MCF 10A (cell line): Measurements from ENCODE around the gene STK4. TPM values are rescaled to one million over a fixed set of nuclear protein-coding genes. Genes with fewer than 3 reads are reported as not detected.
"Not testable (repeated sequence)": the region's sequence is repeated elsewhere in the genome, so short reads cannot be mapped to it uniquely, and the experiment has no call there.

Experiments
- BruUV-seq: library from RNA; stranded (reverse); fragments of 400-500 nt; replicated peaks from 2 replicates; lab custom pipeline; 2021; lab: Mats Ljungman, UMichigan
- CTCF ChIA-PET: fragments of 300-600 bp; sonication (Branson Sonifier 250); formaldehyde crosslinking; extraction: SDS; loops from one replicate; lab custom pipeline; 2021; ENCODE audit warnings: antibody characterized with exemption, inconsistent platforms; lab: Yijun Ruan, JAX
- POLR2A ChIA-PET: fragments of 300-600, 350-650 bp; sonication (Branson Sonifier 250); formaldehyde crosslinking; extraction: SDS; loops from one replicate; lab custom pipeline; 2020; ENCODE audit warnings: antibody characterized with exemption, inconsistent platforms; lab: Yijun Ruan, JAX
- DNase-seq: peaks from one replicate; pipeline ENCODE4 v3.0.0-alpha.2; 2018; ENCODE audit not compliant: unreplicated experiment
- H3K27ac Mint-ChIP-seq: one replicate; pipeline ENCODE4 v1.8.0; 2022; ENCODE audit warnings: mild to moderate bottlenecking, low read depth, mixed read lengths; ENCODE audit not compliant: unreplicated experiment
- H3K27me3 Mint-ChIP-seq: one replicate; pipeline ENCODE4 v1.8.0; 2022; ENCODE audit warnings: mixed read lengths; ENCODE audit not compliant: insufficient read depth, unreplicated experiment
- H3K36me3 Mint-ChIP-seq: one replicate; pipeline ENCODE4 v1.8.0; 2022; ENCODE audit warnings: mild to moderate bottlenecking, moderate library complexity, mixed read lengths; ENCODE audit not compliant: insufficient read depth, unreplicated experiment
- H3K4me1 Mint-ChIP-seq: one replicate; pipeline ENCODE4 v1.8.0; 2022; ENCODE audit warnings: mixed read lengths; ENCODE audit not compliant: insufficient read depth, unreplicated experiment
- H3K4me3 Mint-ChIP-seq: one replicate; pipeline ENCODE4 v1.8.0; 2022; ENCODE audit warnings: mild to moderate bottlenecking, moderate library complexity, mixed read lengths; ENCODE audit not compliant: unreplicated experiment
- H3K9me3 Mint-ChIP-seq: one replicate; pipeline ENCODE4 v1.8.0; 2022; ENCODE audit warnings: mixed read lengths; ENCODE audit not compliant: unreplicated experiment
- CTCF ChIP-seq: fragments of 200-600 bp; IDR thresholded peaks from one replicate; pipeline ENCODE4 v1.8.0; 2022; ENCODE audit warnings: antibody characterized with exemption, mild to moderate bottlenecking; ENCODE audit not compliant: unreplicated experiment
- intact Hi-C: fragments of 100-400 bp; cut with micrococcal nuclease; formaldehyde crosslinking; loops from 2 replicates; pipeline ENCODE4 v1.14.1; 2022
- total RNA-seq: library from RNA; stranded (reverse); gene quantifications from 2 replicates; pipeline ENCODE4 v1.2.3, GENCODE V29; 2022

The STK4 gene
- total RNA-seq, 1 experiment from 2014 or later, result 47.7 TPM

GRCh38 chr20:45011108-45011526 lies 44.8 kb downstream of the STK4 start:
- H3K27me3 Mint-ChIP-seq, result no peaks in the 10 kb centered on the region
- H3K4me3 Mint-ChIP-seq, result no peak overlapping the region
- TF ChIP-seq CTCF, result peak; percentile 63
- no TSS peak for BruUV-seq
- DNase-seq, result peak; percentile 75
- intact Hi-C loops, result loop anchor here (1.0 kb wide), 5 partner anchors 33 to 300 kb away; no protein-coding TSS in a partner anchor
- no peaks in the 10 kb centered on the region for H3K9me3 Mint-ChIP-seq
- POLR2A ChIA-PET, result interaction anchor here (0.7 to 6.1 kb wide), 12 partner anchors 8 to 85 kb away, joined by 3 to 80 read pairs (median 3); no protein-coding TSS in a partner anchor
- CTCF ChIA-PET, result interaction anchor here (0.6 to 7.0 kb wide), 33 partner anchors 10 to 891 kb away, joined by 3 to 177 read pairs (median 4); partner anchors contain the start of gene TOMM34
- H3K36me3 Mint-ChIP-seq, result peaks cover 22% of the 10 kb centered on the region
- peak overlapping the region; percentile 6 for H3K27ac Mint-ChIP-seq
- peaks cover 22% of the 10 kb centered on the region for H3K4me1 Mint-ChIP-seq

- BruUV-seq, result no TSS peak
- peak overlapping the region; percentile 35 for H3K27ac Mint-ChIP-seq
- peaks cover 29% of the 10 kb centered on the region for H3K4me1 Mint-ChIP-seq
- no peak overlapping the region for H3K4me3 Mint-ChIP-seq
- intact Hi-C loops, result no loop called here
- no peak for DNase-seq
- peaks cover 17% of the 10 kb centered on the region for H3K36me3 Mint-ChIP-seq
- ChIA-PET CTCF (interaction anchor here (0.6 to 7.0 kb wide), 15 partner anchors 15 to 1145 kb away, joined by 3 to 177 read pairs (median 5); partner anchors contain the start of gene TOMM34), POLR2A (interaction anchor here (0.6 to 6.1 kb wide), 17 partner anchors 8 to 281 kb away, joined by 3 to 80 read pairs (median 4); partner anchors contain the start of gene SLPI)
- H3K27me3 Mint-ChIP-seq, result no peaks in the 10 kb centered on the region
- no peak for TF ChIP-seq CTCF
- no peaks in the 10 kb centered on the region for H3K9me3 Mint-ChIP-seq
Measured at GRCh38 chr20:45012682-45013302, 46.5 kb downstream of the STK4 start.

GRCh38 chr20:45014131-45014530 lies 47.8 kb downstream of the STK4 start:
- H3K27me3 Mint-ChIP-seq, DNase-seq, H3K9me3 Mint-ChIP-seq, H3K4me3 Mint-ChIP-seq, H3K27ac Mint-ChIP-seq, BruUV-seq, intact Hi-C loops: not testable (repeated sequence)
- CTCF ChIA-PET, result interaction anchor here (0.6 to 7.0 kb wide), 14 partner anchors 11 to 1078 kb away, joined by 3 to 177 read pairs (median 4); partner anchors contain the start of gene WFDC5
- POLR2A ChIA-PET, result interaction anchor here (0.7 to 6.1 kb wide), 10 partner anchors 15 to 280 kb away, joined by 3 to 80 read pairs (median 4); no protein-coding TSS in a partner anchor
- peaks cover 35% of the 10 kb centered on the region for H3K4me1 Mint-ChIP-seq
- peaks cover 16% of the 10 kb centered on the region for H3K36me3 Mint-ChIP-seq

- intact Hi-C loops, result no loop called here
- ChIA-PET CTCF (interaction anchor here (0.6 to 7.0 kb wide), 15 partner anchors 21 to 1079 kb away, joined by 3 to 177 read pairs (median 4); partner anchors contain the start of gene WFDC5), POLR2A (interaction anchor here (0.7 to 6.1 kb wide), 9 partner anchors 16 to 279 kb away, joined by 3 to 80 read pairs (median 7); no protein-coding TSS in a partner anchor)
- Mint-ChIP-seq H3K4me1 (peaks cover 35% of the 10 kb centered on the region), H3K36me3 (peaks cover 16% of the 10 kb centered on the region), H3K4me3 (no peak overlapping the region), H3K27ac (peak overlapping the region; percentile 11), H3K9me3 (no peaks in the 10 kb centered on the region), H3K27me3 (no peaks in the 10 kb centered on the region)
- TF ChIP-seq CTCF, result no peak
- no peak for DNase-seq
- BruUV-seq, result no TSS peak
Measured at GRCh38 chr20:45014671-45015415, 48.5 kb downstream of the STK4 start.
